ENCODE data around the gene CAPN11.

DNA sequence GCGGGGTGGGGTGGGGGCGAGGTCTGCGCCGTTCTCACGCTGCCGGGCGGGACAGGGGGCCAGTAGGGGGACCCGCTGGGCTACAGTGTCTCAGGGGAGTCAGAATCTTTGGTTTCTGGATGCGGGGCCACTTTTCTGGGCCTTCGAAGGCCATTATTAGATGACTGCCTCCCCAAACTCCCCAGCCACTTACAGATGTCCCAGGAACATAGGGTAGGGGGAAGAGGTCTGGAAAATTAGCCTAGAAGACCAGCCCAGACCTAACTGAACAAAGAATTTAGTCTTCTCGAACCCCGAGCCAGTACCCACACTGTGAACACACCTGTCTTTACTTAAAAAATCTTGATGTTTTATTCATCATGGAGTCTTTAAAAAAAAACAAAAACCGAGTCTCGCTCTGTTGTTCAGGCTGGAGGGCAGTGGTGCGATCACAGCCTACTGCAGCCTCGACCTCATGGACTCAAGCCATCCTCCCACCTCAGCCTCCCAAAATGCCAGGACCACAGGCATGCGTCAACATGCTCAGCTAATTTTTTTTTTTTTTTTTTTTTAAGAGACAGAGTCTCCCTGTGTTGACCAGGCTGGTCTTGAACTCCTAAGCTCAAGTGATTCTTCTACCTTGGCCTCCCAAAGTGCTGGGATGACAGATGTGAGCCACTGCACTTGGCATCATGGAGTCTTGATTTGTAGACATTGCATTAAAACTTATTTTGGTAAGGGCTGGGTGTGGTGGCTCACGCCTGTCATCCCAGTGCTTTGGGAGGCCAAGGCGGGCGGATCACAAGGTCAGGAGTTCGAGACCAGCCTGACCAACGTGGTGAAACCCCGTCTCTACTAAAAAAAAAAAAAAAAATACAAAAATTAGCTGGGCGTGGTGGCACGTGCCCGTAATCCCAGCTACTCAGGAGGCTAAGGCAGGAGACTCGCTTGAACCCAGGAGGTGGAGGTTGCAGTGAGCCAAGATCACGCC, 61.5 kb downstream of the CAPN11 start:
- TF ChIP-seq, protein P1, sequence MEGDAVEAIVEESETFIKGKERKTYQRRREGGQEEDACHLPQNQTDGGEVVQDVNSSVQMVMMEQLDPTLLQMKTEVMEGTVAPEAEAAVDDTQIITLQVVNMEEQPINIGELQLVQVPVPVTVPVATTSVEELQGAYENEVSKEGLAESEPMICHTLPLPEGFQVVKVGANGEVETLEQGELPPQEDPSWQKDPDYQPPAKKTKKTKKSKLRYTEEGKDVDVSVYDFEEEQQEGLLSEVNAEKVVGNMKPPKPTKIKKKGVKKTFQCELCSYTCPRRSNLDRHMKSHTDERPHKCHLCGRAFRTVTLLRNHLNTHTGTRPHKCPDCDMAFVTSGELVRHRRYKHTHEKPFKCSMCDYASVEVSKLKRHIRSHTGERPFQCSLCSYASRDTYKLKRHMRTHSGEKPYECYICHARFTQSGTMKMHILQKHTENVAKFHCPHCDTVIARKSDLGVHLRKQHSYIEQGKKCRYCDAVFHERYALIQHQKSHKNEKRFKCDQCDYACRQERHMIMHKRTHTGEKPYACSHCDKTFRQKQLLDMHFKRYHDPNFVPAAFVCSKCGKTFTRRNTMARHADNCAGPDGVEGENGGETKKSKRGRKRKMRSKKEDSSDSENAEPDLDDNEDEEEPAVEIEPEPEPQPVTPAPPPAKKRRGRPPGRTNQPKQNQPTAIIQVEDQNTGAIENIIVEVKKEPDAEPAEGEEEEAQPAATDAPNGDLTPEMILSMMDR (IDR thresholded peaks at IDR 0.05), result no peak
- TF ChIP-seq POLR2A (IDR thresholded peaks at IDR 0.05), result no peak
